ENCODE data around the gene KCNIP4. TPM values are rescaled to one million over a fixed set of nuclear protein-coding genes. Genes with fewer than 3 reads are reported as not detected.
"Not testable (repeated sequence)": the region's sequence is repeated elsewhere in the genome, so short reads cannot be mapped to it uniquely, and the experiment has no call there.

KCNIP4 gene
- total RNA-seq, 1 donor from 2014 or later, result not detected

GRCh38 chr4:20805716-20806115 is 1142.9 kb downstream of the KCNIP4 start:
- Mint-ChIP-seq H3K4me1 (ENCODE audit: low read depth) (no peaks in the 10 kb centered on the region), H3K27ac (ENCODE audit: unreplicated experiment) (no peak overlapping the region), H3K36me3 (ENCODE audit: low read depth) (peaks cover 1% of the 10 kb centered on the region), H3K9me3 (ENCODE audit: low read depth) (peaks cover 25% of the 10 kb centered on the region), H3K27me3 (ENCODE audit: low read depth) (peaks cover 7% of the 10 kb centered on the region), H3K4me3 (ENCODE audit: unreplicated experiment) (no peak overlapping the region)
- DNase-seq (ENCODE audit: low spot score), result no peak
- TF ChIP-seq, protein P1, sequence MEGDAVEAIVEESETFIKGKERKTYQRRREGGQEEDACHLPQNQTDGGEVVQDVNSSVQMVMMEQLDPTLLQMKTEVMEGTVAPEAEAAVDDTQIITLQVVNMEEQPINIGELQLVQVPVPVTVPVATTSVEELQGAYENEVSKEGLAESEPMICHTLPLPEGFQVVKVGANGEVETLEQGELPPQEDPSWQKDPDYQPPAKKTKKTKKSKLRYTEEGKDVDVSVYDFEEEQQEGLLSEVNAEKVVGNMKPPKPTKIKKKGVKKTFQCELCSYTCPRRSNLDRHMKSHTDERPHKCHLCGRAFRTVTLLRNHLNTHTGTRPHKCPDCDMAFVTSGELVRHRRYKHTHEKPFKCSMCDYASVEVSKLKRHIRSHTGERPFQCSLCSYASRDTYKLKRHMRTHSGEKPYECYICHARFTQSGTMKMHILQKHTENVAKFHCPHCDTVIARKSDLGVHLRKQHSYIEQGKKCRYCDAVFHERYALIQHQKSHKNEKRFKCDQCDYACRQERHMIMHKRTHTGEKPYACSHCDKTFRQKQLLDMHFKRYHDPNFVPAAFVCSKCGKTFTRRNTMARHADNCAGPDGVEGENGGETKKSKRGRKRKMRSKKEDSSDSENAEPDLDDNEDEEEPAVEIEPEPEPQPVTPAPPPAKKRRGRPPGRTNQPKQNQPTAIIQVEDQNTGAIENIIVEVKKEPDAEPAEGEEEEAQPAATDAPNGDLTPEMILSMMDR (IDR thresholded peaks at IDR 0.05), result no peak

DNA sequence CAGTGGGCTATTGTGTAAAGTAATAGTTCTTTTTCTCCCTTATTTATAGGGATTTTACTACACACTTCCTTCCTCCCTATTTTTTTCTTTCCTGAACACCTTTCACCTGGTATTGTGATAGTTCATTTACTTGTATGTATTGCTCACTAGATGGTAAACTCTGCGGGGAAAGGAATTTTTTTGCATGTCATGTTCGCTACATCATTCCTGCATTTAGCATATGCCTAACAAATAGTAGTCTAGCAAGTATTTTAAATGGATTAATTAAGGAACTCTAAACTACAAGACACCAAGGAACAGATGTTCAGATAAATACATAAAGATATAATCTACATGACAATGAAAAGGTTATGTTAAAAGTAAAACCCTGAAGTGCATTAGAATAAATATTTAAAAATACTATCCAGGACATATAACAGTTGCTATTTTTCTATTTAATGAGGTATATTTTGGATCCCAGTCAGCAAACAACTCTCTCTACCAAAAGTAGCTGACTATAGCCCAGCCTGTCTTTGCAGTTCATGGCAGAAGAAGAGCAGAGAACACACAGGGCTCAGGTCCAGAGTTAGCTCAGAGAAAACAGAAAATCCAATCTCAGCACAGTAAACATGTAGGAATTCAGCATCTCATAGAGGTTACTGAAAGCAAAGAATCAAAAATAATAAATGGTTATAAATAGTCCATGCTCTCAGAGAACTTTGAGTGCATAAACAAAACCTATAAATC is 1160.5 kb downstream of the KCNIP4 start:
- H3K4me1 Mint-ChIP-seq (ENCODE audit: low read depth), result no peaks in the 10 kb centered on the region
- TF ChIP-seq, protein P1 (IDR thresholded peaks at IDR 0.05), result no peak
- no peak overlapping the region for H3K4me3 Mint-ChIP-seq (ENCODE audit: unreplicated experiment)
- H3K27ac Mint-ChIP-seq (ENCODE audit: unreplicated experiment), result no peak overlapping the region
- H3K36me3 Mint-ChIP-seq (ENCODE audit: low read depth), result no peaks in the 10 kb centered on the region
- peaks cover 14% of the 10 kb centered on the region for H3K27me3 Mint-ChIP-seq (ENCODE audit: low read depth)
- peaks cover 4% of the 10 kb centered on the region for H3K9me3 Mint-ChIP-seq (ENCODE audit: low read depth)
- no peak for DNase-seq (ENCODE audit: low spot score)

- not testable (repeated sequence) for H3K27ac Mint-ChIP-seq (ENCODE audit: unreplicated experiment)
These were observed 1165.4 kb downstream of the KCNIP4 start for GRCh38 chr4:20783134-20783533.

DNA sequence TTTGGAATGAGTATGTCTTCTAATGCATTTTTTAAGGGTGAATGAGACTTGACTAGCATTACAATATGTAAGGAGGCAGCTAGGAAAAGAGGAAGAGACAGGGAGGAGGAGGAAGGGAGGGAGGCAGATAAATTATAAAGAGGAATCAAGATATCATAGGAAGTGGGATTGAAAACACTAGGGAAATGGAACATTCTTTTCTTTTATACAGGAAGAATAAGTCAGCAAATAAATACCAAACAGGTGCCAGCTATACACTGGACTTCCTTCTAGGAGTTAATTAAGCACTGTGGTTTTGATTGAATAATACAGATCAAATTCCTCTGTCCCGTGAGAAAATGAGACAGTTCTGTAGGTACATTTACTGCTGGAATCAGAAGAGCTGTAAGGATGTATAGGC is 1169.7 kb downstream of the KCNIP4 start:
- DNase-seq (ENCODE audit: low spot score), result no peak
- peaks cover 18% of the 10 kb centered on the region for H3K9me3 Mint-ChIP-seq (ENCODE audit: low read depth)
- H3K27me3 Mint-ChIP-seq (ENCODE audit: low read depth), result peaks cover 7% of the 10 kb centered on the region
- H3K4me3 Mint-ChIP-seq (ENCODE audit: unreplicated experiment), result no peak overlapping the region
- no peaks in the 10 kb centered on the region for H3K4me1 Mint-ChIP-seq (ENCODE audit: low read depth)
- TF ChIP-seq, protein P1 (IDR thresholded peaks at IDR 0.05), result no peak
- H3K36me3 Mint-ChIP-seq (ENCODE audit: low read depth), result no peaks in the 10 kb centered on the region
- no peak overlapping the region for H3K27ac Mint-ChIP-seq (ENCODE audit: unreplicated experiment)

More at GRCh38 chr4:20783134-20783533, 1165.4 kb downstream of the KCNIP4 start:
- H3K9me3 Mint-ChIP-seq (ENCODE audit: low read depth), result peaks cover 18% of the 10 kb centered on the region
- H3K27me3 Mint-ChIP-seq (ENCODE audit: low read depth); DNase-seq (ENCODE audit: low spot score); H3K4me3 Mint-ChIP-seq (ENCODE audit: unreplicated experiment); H3K36me3 Mint-ChIP-seq (ENCODE audit: low read depth); H3K4me1 Mint-ChIP-seq (ENCODE audit: low read depth): not testable (repeated sequence)

DNA sequence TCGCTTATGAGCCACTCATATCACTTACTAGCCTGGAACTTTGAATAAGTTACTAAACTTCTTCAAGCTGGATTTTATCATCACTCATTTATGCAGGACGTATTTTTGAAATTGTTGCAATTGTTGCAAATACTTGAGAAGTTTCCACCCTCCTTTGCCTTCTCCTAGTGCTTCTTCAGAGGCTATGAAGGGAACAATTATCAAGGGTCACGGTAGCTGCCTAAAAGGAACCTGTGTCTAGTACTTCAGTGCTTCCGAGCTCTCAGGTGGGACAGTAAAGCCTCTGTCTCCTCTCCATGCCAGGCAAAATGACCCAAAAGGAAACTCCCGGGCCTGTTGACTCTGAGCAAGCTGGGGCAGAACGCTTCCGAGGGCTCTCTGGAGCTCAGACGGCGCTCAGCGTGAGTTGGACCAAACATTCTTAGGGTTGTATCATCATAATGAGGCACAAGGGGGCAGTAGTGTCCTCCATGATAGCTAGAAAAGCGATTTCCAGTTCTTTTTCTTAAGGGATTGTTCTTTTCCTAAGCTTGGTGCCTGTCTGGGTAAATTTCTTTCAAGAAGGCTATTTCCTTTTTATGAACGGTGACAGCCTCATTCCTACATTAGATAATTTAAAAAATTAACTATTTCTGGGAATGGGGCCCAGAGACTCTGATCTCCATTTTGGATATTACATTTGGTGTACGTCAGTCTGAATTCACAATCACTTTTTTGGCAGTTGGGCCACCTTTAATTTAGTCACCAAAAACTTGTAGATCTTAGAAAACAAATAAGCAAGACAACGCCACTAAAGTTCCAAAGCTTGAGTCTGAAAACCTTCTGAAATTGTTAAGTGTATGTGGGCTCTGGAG is 1175.2 kb downstream of the KCNIP4 start:
- H3K4me1 Mint-ChIP-seq (ENCODE audit: low read depth), result peaks cover 3% of the 10 kb centered on the region
- H3K9me3 Mint-ChIP-seq (ENCODE audit: low read depth), result no peaks in the 10 kb centered on the region
- no peak overlapping the region for H3K4me3 Mint-ChIP-seq (ENCODE audit: unreplicated experiment)
- H3K36me3 Mint-ChIP-seq (ENCODE audit: low read depth), result no peaks in the 10 kb centered on the region
- no peak for DNase-seq (ENCODE audit: low spot score)
- TF ChIP-seq, protein P1 (IDR thresholded peaks at IDR 0.05), result peak; percentile 90
- no peak overlapping the region for H3K27ac Mint-ChIP-seq (ENCODE audit: unreplicated experiment)
- peaks cover 24% of the 10 kb centered on the region for H3K27me3 Mint-ChIP-seq (ENCODE audit: low read depth)
